WERI-Rb-1 (cell line): ENCODE measurements around the gene DIO3.

ENCODE experiments used
- DNase-seq: peaks from one replicate; pipeline ENCODE4 v3.0.0-alpha.2; 2020
- H3K27ac ChIP-seq: fragments of 250-450 bp; sonication (Bioruptor Pico); 2 replicates; pipeline ENCODE4 v1.5.1; 2020; ENCODE audit warnings: mild to moderate bottlenecking, moderate library complexity
- H3K27me3 ChIP-seq: fragments of 250-450 bp; sonication (Bioruptor Pico); 2 replicates; pipeline ENCODE4 v1.5.1; 2021; ENCODE audit warnings: mild to moderate bottlenecking, low read depth, moderate library complexity; ENCODE audit not compliant: insufficient read depth, severe bottlenecking
- H3K36me3 ChIP-seq: fragments of 250-450 bp; sonication (Bioruptor Pico); 2 replicates; pipeline ENCODE4 v1.5.1; 2020; ENCODE audit warnings: mild to moderate bottlenecking, moderate library complexity
- H3K4me3 ChIP-seq: 2 replicates; pipeline ENCODE4 v1.5.1; 2011; ENCODE audit warnings: low read depth, mild to moderate bottlenecking, control low read depth, low read length
- H3K9me3 ChIP-seq: fragments of 250-450 bp; sonication (Bioruptor Pico); 2 replicates; pipeline ENCODE4 v1.5.1; 2021; ENCODE audit warnings: mild to moderate bottlenecking, moderate library complexity; ENCODE audit not compliant: severe bottlenecking
- CTCF ChIP-seq: IDR thresholded peaks from 2 replicates; pipeline ENCODE4 v1.5.1; 2011; ENCODE audit warnings: low read depth, mild to moderate bottlenecking, control low read depth, inconsistent platforms, low read length

The DIO3 gene

GRCh38 chr14:101518611-101519473, 42.5 kb upstream of the DIO3 start:
- H3K4me3 ChIP-seq = no peak overlapping the region
- H3K36me3 ChIP-seq = no peaks in the 10 kb centered on the region
- no peak for DNase-seq
- H3K27ac ChIP-seq = no peak overlapping the region
- no peak for TF ChIP-seq CTCF
- H3K9me3 ChIP-seq = peaks cover 8% of the 10 kb centered on the region
- no peaks in the 10 kb centered on the region for H3K27me3 ChIP-seq

GRCh38 chr14:101520621-101521472, 40.4 kb upstream of the DIO3 start:
- Histone ChIP-seq H3K27me3 (no peaks in the 10 kb centered on the region), H3K36me3 (no peaks in the 10 kb centered on the region), H3K4me3 (no peak overlapping the region), H3K9me3 (peaks cover 5% of the 10 kb centered on the region), H3K27ac (no peak overlapping the region)
- no peak for DNase-seq
- no peak for TF ChIP-seq CTCF

- Histone ChIP-seq H3K36me3 (no peaks in the 10 kb centered on the region), H3K4me3 (no peak overlapping the region), H3K27ac (no peak overlapping the region), H3K9me3 (peaks cover 2% of the 10 kb centered on the region), H3K27me3 (no peaks in the 10 kb centered on the region)
- TF ChIP-seq CTCF = no peak
- DNase-seq = no peak
Observed at GRCh38 chr14:101521473-101521915, 39.8 kb upstream of the DIO3 start.

- DNase-seq = no peak
- no peaks in the 10 kb centered on the region for H3K36me3 ChIP-seq
- no peak overlapping the region for H3K27ac ChIP-seq
- no peak overlapping the region for H3K4me3 ChIP-seq
- peaks cover 2% of the 10 kb centered on the region for H3K9me3 ChIP-seq
- H3K27me3 ChIP-seq = no peaks in the 10 kb centered on the region
- no peak for TF ChIP-seq CTCF
Observed at GRCh38 chr14:101521978-101522377, 39.3 kb upstream of the DIO3 start.

GRCh38 chr14:101525640-101526527, 35.4 kb upstream of the DIO3 start:
- Histone ChIP-seq H3K9me3 (peaks cover 2% of the 10 kb centered on the region), H3K4me3 (no peak overlapping the region), H3K27me3 (peaks cover 9% of the 10 kb centered on the region), H3K36me3 (no peaks in the 10 kb centered on the region), H3K27ac (no peak overlapping the region)
- DNase-seq = no peak
- TF ChIP-seq CTCF = no peak
